Ovary (tissue), 9 donors: ENCODE measurements around the gene LAP3. TPM values are rescaled to one million over a fixed set of nuclear protein-coding genes. Genes with fewer than 3 reads are reported as not detected.

Experiments
- DNase-seq, 5 donors: peaks; one replicate each; pipeline ENCODE4 v3.0.0-alpha.2; 2019 to 2020
- H3K27ac ChIP-seq, 2 donors: fragments of 200-600 bp; one replicate each; pipeline versions ENCODE4 v1.5.1 to v1.8.0; 2019 to 2022
- H3K27me3 ChIP-seq: fragments of 200-600 bp; one replicate; pipeline ENCODE4 v1.8.0; 2022
- H3K36me3 ChIP-seq: fragments of 200-600 bp; sonication (generic); one replicate; pipeline ENCODE4 v1.5.1; 2019
- H3K4me1 ChIP-seq: one replicate; pipeline ENCODE4 v1.8.1; 2013; ENCODE audit warnings: mild to moderate bottlenecking, moderate library complexity; ENCODE audit not compliant: insufficient read depth
- H3K4me3 ChIP-seq: fragments of 200-600 bp; sonication (generic); one replicate; pipeline ENCODE4 v1.5.1; 2017
- H3K9me3 ChIP-seq, 2 donors: fragments of 200-600 bp in 1 of 2; sonication (generic) in 1 of 2; one replicate each; pipeline versions ENCODE4 v1.5.1 to v1.8.1; 2013 to 2019; ENCODE audit warnings: mild to moderate bottlenecking in 1 of 2, moderate library complexity in 1 of 2
- CTCF ChIP-seq, 3 donors: fragments of 450-650 bp in 2 of 3; fragments of 200-600 bp in 1 of 3; IDR thresholded peaks; one replicate each; pipeline versions ENCODE4 v1.5.1 to v1.8.0; 2016 to 2022; ENCODE audit warnings: antibody characterized with exemption in 3 of 3, mild to moderate bottlenecking in 1 of 3
- EP300 ChIP-seq: sonication (generic); formaldehyde crosslinking; IDR thresholded peaks from one replicate; pipeline ENCODE4 v1.6.1; 2017; ENCODE audit warnings: antibody characterized with exemption
- POLR2A ChIP-seq: fragments of 450-650 bp; IDR thresholded peaks from one replicate; pipeline ENCODE4 v1.6.1; 2017; ENCODE audit warnings: antibody characterized with exemption, mild to moderate bottlenecking, moderate library complexity
- WGBS, 3 donors: extraction: QIAGEN DNeasy Blood & Tissue Kit in 1 of 3; methylation state at CpG; one replicate each; pipeline versions ENCODE4 v1.1.5 to v1.1.7; 2013 to 2017; 5-methylcytosine and 5-hydroxymethylcytosine counted together
- intact Hi-C, 4 donors: fragments of 100-400 bp; cut with DNase I; formaldehyde crosslinking; loops; one replicate each; pipeline versions ENCODE4 v1.11.0 to v1.15.1; 2022 to 2023
- polyA plus RNA-seq, 2 donors: library from polyadenylated mRNA; stranded (reverse); fragments of 200-250 nt in 1 of 2; fragments of 350-450 nt in 1 of 2; fragmentation: Illumina TruSeq in 1 of 2; extraction: RNeasy Lipid Tissue Mini Kit (QIAGEN cat#74804) in 1 of 2; gene quantifications; one replicate each; pipeline ENCODE4 v1.2.3, GENCODE V29; 2013 to 2014
- total RNA-seq, 7 donors: library from RNA; depleted of rRNA in 2 of 7; stranded (reverse); fragments of >200 nt in 2 of 7; fragmentation: NEBNext Ultra II Directional in 3 of 7; extraction: Animal tissue kit (Norgen Biotek cat#: 25700) in 3 of 7; gene quantifications; one replicate each; pipeline versions ENCODE4 v1.1.0 to v1.2.4, GENCODE V29; 2016 to 2023
- donor health status: DM: no; HTN: no; CAD: no; lungs with moderate emphysema.
- donor health status: DM: no; HTN: no; CAD: no.
- donor health status: Bipolar disorder and iron deficiency.
- donor health status: DM: yes; HTN: yes; CAD: no.
- donor health status: DM: no; HTN: no; CAD: no.
- donor health status: DM: yes; HTN: yes; CAD: no.

Gene LAP3
- total and polyA plus RNA-seq, 9 donors: 23.5 to 69.0 (median 33.9) TPM

GRCh38 chr4:17552427-17552826 is 24.6 kb upstream of the LAP3 start:
- H3K9me3 ChIP-seq: no peaks in the 10 kb centered on the region
- no peak overlapping the region for H3K27ac ChIP-seq
- intact Hi-C loops: loop anchor here in 1 of 4 donors (10.0 kb wide), 1 partner anchor 1042 kb away; no protein-coding TSS in a partner anchor
- no peaks in the 10 kb centered on the region for H3K4me1 ChIP-seq
- DNase-seq: no peak
- WGBS, 3 donors: 25 to 42% (median 30%) methylated on average over 5 of the region's 5 CpGs
- no peak overlapping the region for H3K4me3 ChIP-seq
- TF ChIP-seq POLR2A (no peak), EP300 (no peak)
- H3K36me3 ChIP-seq: no peaks in the 10 kb centered on the region
- no peaks in the 10 kb centered on the region for H3K27me3 ChIP-seq

- H3K27me3 ChIP-seq: no peaks in the 10 kb centered on the region
- intact Hi-C loops: loop anchor here in 1 of 4 donors (10.0 kb wide), 1 partner anchor 1040 kb away; no protein-coding TSS in a partner anchor
- DNase-seq: no peak
- TF ChIP-seq POLR2A (no peak), EP300 (no peak), CTCF (IDR thresholded peaks at IDR 0.05) (no peak)
- no peaks in the 10 kb centered on the region for H3K36me3 ChIP-seq
- H3K4me3 ChIP-seq: no peak overlapping the region
- H3K9me3 ChIP-seq: no peaks in the 10 kb centered on the region
- H3K27ac ChIP-seq: no peak overlapping the region
- no peaks in the 10 kb centered on the region for H3K4me1 ChIP-seq
- 65 to 75% (median 75%) methylated on average over 4 of the region's 4 CpGs for WGBS, 3 donors
These were observed 22.4 kb upstream of the LAP3 start for GRCh38 chr4:17554568-17554967.

- Histone ChIP-seq H3K9me3 (no peaks in the 10 kb centered on the region), H3K27ac (no peak overlapping the region), H3K4me3 (no peak overlapping the region), H3K36me3 (no peaks in the 10 kb centered on the region), H3K27me3 (no peaks in the 10 kb centered on the region), H3K4me1 (no peaks in the 10 kb centered on the region)
- no peak for DNase-seq
- TF ChIP-seq EP300: no peak
- no peak for TF ChIP-seq CTCF (IDR thresholded peaks at IDR 0.05)
- no peak for TF ChIP-seq POLR2A
- intact Hi-C loops: loop anchor here in 1 of 4 donors (10.0 kb wide), 1 partner anchor 1038 kb away; no protein-coding TSS in a partner anchor
These were observed 20.5 kb upstream of the LAP3 start for GRCh38 chr4:17556498-17556897.

- no peaks in the 10 kb centered on the region for H3K27me3 ChIP-seq
- TF ChIP-seq EP300 (no peak), CTCF (IDR thresholded peaks at IDR 0.05) (no peak), POLR2A (no peak)
- no peak overlapping the region for H3K4me3 ChIP-seq
- no peaks in the 10 kb centered on the region for H3K4me1 ChIP-seq
- DNase-seq: no peak
- no peak overlapping the region for H3K27ac ChIP-seq
- intact Hi-C loops: loop anchor here in 1 of 4 donors (10.0 kb wide), 1 partner anchor 1037 kb away; no protein-coding TSS in a partner anchor
- WGBS, 3 donors: 33 to 56% (median 33%) methylated on average over 5 of the region's 5 CpGs
- H3K36me3 ChIP-seq: no peaks in the 10 kb centered on the region
- no peaks in the 10 kb centered on the region for H3K9me3 ChIP-seq
These were observed 19.1 kb upstream of the LAP3 start for GRCh38 chr4:17557880-17558279.

- TF ChIP-seq POLR2A: no peak
- no peak for TF ChIP-seq CTCF (IDR thresholded peaks at IDR 0.05)
- no peak for TF ChIP-seq EP300
- intact Hi-C loops: loop anchor here in 1 of 4 donors (10.0 kb wide), 1 partner anchor 1036 kb away; no protein-coding TSS in a partner anchor
- Histone ChIP-seq H3K9me3 (no peaks in the 10 kb centered on the region), H3K36me3 (no peaks in the 10 kb centered on the region), H3K27me3 (no peaks in the 10 kb centered on the region), H3K4me3 (no peak overlapping the region), H3K4me1 (no peaks in the 10 kb centered on the region), H3K27ac (no peak overlapping the region)
- no peak for DNase-seq
- 88 to 93% (median 91%) methylated on average over 4 of the region's 4 CpGs for WGBS, 3 donors
These were observed 17.9 kb upstream of the LAP3 start for GRCh38 chr4:17558941-17559708.
